Skeletal muscle satellite cell (primary cell): ENCODE data around the gene MFF.

Experiments
- H3K27me3 ChIP-seq: 2 replicates; pipeline ENCODE4 v1.7.0; 2013; ENCODE audit warnings: low read length; ENCODE audit not compliant: control insufficient read depth, insufficient read depth
- H3K36me3 ChIP-seq: 2 replicates; pipeline ENCODE4 v1.7.0; 2013; ENCODE audit warnings: mild to moderate bottlenecking, control low read depth, low read length; ENCODE audit not compliant: insufficient read depth
- H3K4me1 ChIP-seq: 2 replicates; pipeline ENCODE4 v1.7.0; 2013; ENCODE audit warnings: low read length; ENCODE audit not compliant: control insufficient read depth, insufficient read depth
- H3K4me2 ChIP-seq: 2 replicates; pipeline ENCODE4 v1.7.0; 2013; ENCODE audit warnings: mild to moderate bottlenecking, low read length
- H3K4me3 ChIP-seq: 2 replicates; pipeline ENCODE4 v1.7.0; 2013; ENCODE audit warnings: low read length
- H3K9ac ChIP-seq: 2 replicates; pipeline ENCODE4 v1.7.0; 2013; ENCODE audit warnings: mild to moderate bottlenecking, low read depth, low read length, moderate library complexity
- H3K9me3 ChIP-seq: replicated peaks from 2 replicates; pipeline ENCODE4 v1.7.0; 2013; ENCODE audit warnings: mild to moderate bottlenecking, control low read depth, low read length

Gene MFF

GRCh38 chr2:227397562-227397961 lies 72.5 kb downstream of the MFF start:
- Histone ChIP-seq H3K27me3 (no peaks in the 10 kb centered on the region), H3K4me3 (no peak overlapping the region), H3K9ac (no peak overlapping the region), H3K9me3 (no peaks in the 10 kb centered on the region), H3K4me2 (no peak overlapping the region), H3K4me1 (peaks cover 5% of the 10 kb centered on the region), H3K36me3 (no peaks in the 10 kb centered on the region)

- Histone ChIP-seq H3K9ac (no peak overlapping the region), H3K9me3 (no peaks in the 10 kb centered on the region), H3K36me3 (no peaks in the 10 kb centered on the region), H3K4me1 (no peaks in the 10 kb centered on the region), H3K27me3 (no peaks in the 10 kb centered on the region), H3K4me2 (no peak overlapping the region), H3K4me3 (no peak overlapping the region)
Measured at GRCh38 chr2:227398684-227399670, 73.9 kb downstream of the MFF start.

GRCh38 chr2:227401550-227401949 lies 76.5 kb downstream of the MFF start:
- H3K4me3 ChIP-seq = no peak overlapping the region
- peaks cover 4% of the 10 kb centered on the region for H3K4me1 ChIP-seq
- H3K36me3 ChIP-seq = no peaks in the 10 kb centered on the region

GRCh38 chr2:227402321-227402720 lies 77.3 kb downstream of the MFF start:
- Histone ChIP-seq H3K4me2 (no peak overlapping the region), H3K4me3 (no peak overlapping the region), H3K27me3 (no peaks in the 10 kb centered on the region), H3K9me3 (no peaks in the 10 kb centered on the region), H3K4me1 (peaks cover 11% of the 10 kb centered on the region), H3K9ac (no peak overlapping the region), H3K36me3 (no peaks in the 10 kb centered on the region)

More at GRCh38 chr2:227401550-227401949, 76.5 kb downstream of the MFF start:
- Histone ChIP-seq H3K9me3 (no peaks in the 10 kb centered on the region), H3K27me3 (no peaks in the 10 kb centered on the region), H3K4me2 (no peak overlapping the region), H3K9ac (no peak overlapping the region)

- no peaks in the 10 kb centered on the region for H3K9me3 ChIP-seq
Measured at GRCh38 chr2:227402959-227403358, 77.9 kb downstream of the MFF start.

GRCh38 chr2:227404585-227405271 lies 79.7 kb downstream of the MFF start:
- no peak overlapping the region for H3K9ac ChIP-seq
- H3K4me1 ChIP-seq = peaks cover 21% of the 10 kb centered on the region
- no peaks in the 10 kb centered on the region for H3K27me3 ChIP-seq
- H3K4me2 ChIP-seq = no peak overlapping the region
- H3K9me3 ChIP-seq = no peaks in the 10 kb centered on the region
- no peaks in the 10 kb centered on the region for H3K36me3 ChIP-seq
- H3K4me3 ChIP-seq = no peak overlapping the region

More at GRCh38 chr2:227402959-227403358, 77.9 kb downstream of the MFF start:
- no peak overlapping the region for H3K4me2 ChIP-seq
- H3K27me3 ChIP-seq = no peaks in the 10 kb centered on the region
- H3K4me3 ChIP-seq = no peak overlapping the region
- no peaks in the 10 kb centered on the region for H3K36me3 ChIP-seq
- peaks cover 18% of the 10 kb centered on the region for H3K4me1 ChIP-seq
- H3K9ac ChIP-seq = no peak overlapping the region

GRCh38 chr2:227406177-227407031 lies 81.4 kb downstream of the MFF start:
- peak overlapping the region; percentile 70 for H3K9ac ChIP-seq
- peaks cover 27% of the 10 kb centered on the region for H3K4me1 ChIP-seq
- H3K27me3 ChIP-seq = no peaks in the 10 kb centered on the region
- no peaks in the 10 kb centered on the region for H3K9me3 ChIP-seq
- H3K4me2 ChIP-seq = peak overlapping the region; percentile 65
- H3K36me3 ChIP-seq = no peaks in the 10 kb centered on the region
- H3K4me3 ChIP-seq = peak overlapping the region; percentile 9
